ENCODE results near the gene DCBLD2. TPM values are rescaled to one million over a fixed set of nuclear protein-coding genes. Genes with fewer than 3 reads are reported as not detected.

Gene DCBLD2
- total and polyA plus RNA-seq, 2 of the 13 experiments (the other 11 are each of a cell fraction or from before 2014, with no cell fraction given): 43.8 to 56.9 TPM

DNA sequence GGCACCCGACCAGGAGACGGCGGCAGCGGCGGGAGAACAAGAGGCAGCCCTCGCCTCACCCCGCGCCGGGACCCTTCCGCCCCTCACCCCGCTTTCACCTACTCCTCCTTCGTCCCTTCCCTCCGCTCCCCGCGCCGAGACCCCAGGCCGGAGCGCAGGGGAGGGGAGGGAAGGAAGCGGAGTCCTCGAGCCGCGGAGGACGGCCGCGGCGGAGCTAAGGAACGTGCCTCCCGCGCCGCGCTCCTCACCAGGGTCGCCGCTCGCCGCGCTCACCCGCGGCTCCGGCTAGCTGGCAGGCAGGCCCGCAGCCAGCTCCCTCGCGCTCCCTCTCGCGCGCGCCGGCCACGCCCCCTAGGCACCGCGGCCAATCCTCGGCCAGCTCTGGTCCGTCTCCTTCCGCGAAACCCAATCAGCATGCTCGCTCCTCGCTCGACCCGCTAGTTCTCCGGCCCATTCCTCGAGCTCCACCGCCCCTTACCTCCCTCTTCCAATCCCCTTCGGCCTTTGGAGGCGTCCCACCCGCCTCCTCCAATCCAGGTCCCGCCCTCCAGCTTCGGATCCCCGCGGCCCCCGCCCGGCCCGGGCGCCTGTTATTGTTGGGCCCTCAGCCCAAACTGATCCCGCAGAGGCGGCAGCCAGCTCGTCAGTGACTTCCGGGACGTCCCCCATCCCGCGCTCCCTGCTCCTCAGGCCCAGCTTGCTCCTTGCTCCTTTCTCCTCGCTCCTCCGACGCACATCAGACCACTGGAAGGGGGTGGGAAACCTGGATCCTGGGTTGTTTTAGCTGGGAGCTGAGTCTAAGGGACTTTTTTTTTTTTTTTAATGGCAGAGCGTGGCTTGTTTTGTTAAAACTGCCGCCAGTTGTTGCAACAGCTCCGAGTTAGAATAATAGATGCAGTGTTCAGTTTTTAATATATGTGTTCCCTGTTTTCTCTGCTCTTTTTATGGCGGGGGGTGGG lies at the start of gene DCBLD2 (continued):
- TF ChIP-seq ZNF775 (CRISPR knock-in tag; IDR thresholded peaks at IDR 0.05; ENCODE audit: borderline replicate concordance): no peak
- no peak; the same call in 1 of the 2 replicates for TF ChIP-seq PRMT3 (CRISPR knock-in tag; IDR thresholded peaks at IDR 0.05; ENCODE audit: borderline replicate concordance, low read depth)
- no peak for TF ChIP-seq ZNF792 (CRISPR knock-in tag; IDR thresholded peaks at IDR 0.05)
- TF ChIP-seq, protein P1, sequence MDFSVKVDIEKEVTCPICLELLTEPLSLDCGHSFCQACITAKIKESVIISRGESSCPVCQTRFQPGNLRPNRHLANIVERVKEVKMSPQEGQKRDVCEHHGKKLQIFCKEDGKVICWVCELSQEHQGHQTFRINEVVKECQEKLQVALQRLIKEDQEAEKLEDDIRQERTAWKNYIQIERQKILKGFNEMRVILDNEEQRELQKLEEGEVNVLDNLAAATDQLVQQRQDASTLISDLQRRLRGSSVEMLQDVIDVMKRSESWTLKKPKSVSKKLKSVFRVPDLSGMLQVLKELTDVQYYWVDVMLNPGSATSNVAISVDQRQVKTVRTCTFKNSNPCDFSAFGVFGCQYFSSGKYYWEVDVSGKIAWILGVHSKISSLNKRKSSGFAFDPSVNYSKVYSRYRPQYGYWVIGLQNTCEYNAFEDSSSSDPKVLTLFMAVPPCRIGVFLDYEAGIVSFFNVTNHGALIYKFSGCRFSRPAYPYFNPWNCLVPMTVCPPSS (IDR thresholded peaks at IDR 0.05): no peak
- peak; percentile 34; the same call in 1 of the 2 replicates for TF ChIP-seq MED1 (CRISPR knock-in tag; IDR thresholded peaks at IDR 0.05)
- TF ChIP-seq, protein P2, sequence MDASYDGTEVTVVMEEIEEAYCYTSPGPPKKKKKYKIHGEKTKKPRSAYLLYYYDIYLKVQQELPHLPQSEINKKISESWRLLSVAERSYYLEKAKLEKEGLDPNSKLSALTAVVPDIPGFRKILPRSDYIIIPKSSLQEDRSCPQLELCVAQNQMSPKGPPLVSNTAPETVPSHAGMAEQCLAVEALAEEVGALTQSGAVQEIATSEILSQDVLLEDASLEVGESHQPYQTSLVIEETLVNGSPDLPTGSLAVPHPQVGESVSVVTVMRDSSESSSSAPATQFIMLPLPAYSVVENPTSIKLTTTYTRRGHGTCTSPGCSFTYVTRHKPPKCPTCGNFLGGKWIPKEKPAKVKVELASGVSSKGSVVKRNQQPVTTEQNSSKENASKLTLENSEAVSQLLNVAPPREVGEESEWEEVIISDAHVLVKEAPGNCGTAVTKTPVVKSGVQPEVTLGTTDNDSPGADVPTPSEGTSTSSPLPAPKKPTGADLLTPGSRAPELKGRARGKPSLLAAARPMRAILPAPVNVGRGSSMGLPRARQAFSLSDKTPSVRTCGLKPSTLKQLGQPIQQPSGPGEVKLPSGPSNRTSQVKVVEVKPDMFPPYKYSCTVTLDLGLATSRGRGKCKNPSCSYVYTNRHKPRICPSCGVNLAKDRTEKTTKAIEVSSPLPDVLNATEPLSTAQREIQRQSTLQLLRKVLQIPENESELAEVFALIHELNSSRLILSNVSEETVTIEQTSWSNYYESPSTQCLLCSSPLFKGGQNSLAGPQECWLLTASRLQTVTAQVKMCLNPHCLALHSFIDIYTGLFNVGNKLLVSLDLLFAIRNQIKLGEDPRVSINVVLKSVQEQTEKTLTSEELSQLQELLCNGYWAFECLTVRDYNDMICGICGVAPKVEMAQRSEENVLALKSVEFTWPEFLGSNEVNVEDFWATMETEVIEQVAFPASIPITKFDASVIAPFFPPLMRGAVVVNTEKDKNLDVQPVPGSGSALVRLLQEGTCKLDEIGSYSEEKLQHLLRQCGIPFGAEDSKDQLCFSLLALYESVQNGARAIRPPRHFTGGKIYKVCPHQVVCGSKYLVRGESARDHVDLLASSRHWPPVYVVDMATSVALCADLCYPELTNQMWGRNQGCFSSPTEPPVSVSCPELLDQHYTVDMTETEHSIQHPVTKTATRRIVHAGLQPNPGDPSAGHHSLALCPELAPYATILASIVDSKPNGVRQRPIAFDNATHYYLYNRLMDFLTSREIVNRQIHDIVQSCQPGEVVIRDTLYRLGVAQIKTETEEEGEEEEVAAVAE (CRISPR knock-in tag; IDR thresholded peaks at IDR 0.05; ENCODE audit: borderline replicate concordance): no peak; the same call in 1 of the 2 replicates
- no peak for TF ChIP-seq KLF11 (CRISPR knock-in tag; IDR thresholded peaks at IDR 0.05)
- no peak for TF ChIP-seq ZNF672 (CRISPR knock-in tag; IDR thresholded peaks at IDR 0.05)
- TF ChIP-seq, protein P3, sequence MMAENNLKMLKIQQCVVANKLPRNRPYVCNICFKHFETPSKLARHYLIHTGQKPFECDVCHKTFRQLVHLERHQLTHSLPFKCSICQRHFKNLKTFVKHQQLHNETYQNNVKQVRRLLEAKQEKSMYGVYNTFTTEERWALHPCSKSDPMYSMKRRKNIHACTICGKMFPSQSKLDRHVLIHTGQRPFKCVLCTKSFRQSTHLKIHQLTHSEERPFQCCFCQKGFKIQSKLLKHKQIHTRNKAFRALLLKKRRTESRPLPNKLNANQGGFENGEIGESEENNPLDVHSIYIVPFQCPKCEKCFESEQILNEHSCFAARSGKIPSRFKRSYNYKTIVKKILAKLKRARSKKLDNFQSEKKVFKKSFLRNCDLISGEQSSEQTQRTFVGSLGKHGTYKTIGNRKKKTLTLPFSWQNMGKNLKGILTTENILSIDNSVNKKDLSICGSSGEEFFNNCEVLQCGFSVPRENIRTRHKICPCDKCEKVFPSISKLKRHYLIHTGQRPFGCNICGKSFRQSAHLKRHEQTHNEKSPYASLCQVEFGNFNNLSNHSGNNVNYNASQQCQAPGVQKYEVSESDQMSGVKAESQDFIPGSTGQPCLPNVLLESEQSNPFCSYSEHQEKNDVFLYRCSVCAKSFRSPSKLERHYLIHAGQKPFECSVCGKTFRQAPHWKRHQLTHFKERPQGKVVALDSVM (CRISPR knock-in tag; IDR thresholded peaks at IDR 0.05): no peak
- TF ChIP-seq, protein P4, sequence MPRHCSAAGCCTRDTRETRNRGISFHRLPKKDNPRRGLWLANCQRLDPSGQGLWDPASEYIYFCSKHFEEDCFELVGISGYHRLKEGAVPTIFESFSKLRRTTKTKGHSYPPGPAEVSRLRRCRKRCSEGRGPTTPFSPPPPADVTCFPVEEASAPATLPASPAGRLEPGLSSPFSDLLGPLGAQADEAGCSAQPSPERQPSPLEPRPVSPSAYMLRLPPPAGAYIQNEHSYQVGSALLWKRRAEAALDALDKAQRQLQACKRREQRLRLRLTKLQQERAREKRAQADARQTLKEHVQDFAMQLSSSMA (CRISPR knock-in tag; IDR thresholded peaks at IDR 0.05): no peak; the same call in 1 of the 2 replicates
- TF ChIP-seq TOE1 (CRISPR knock-in tag; IDR thresholded peaks at IDR 0.05): no peak
- no peak for TF ChIP-seq ZMYM3 (CRISPR knock-in tag; IDR thresholded peaks at IDR 0.05)
- TF ChIP-seq STAT5B (CRISPR knock-in tag; IDR thresholded peaks at IDR 0.05): no peak
- TF ChIP-seq CBX5 (CRISPR knock-in tag; IDR thresholded peaks at IDR 0.05; ENCODE audit: borderline replicate concordance): no peak; the same call in 1 of the 2 replicates
- no peak for TF ChIP-seq NR1H2 (CRISPR knock-in tag; IDR thresholded peaks at IDR 0.05; ENCODE audit: borderline replicate concordance, low read depth)
- TF ChIP-seq U2AF2 (IDR thresholded peaks at IDR 0.05; ENCODE audit: low read depth, low read length): no peak
- peak; percentile 65; the same call in 1 of the 2 replicates for TF ChIP-seq ZMAT3 (CRISPR knock-in tag; conservative IDR thresholded peaks at IDR 0.05)
- no peak for TF ChIP-seq ZKSCAN5 (CRISPR knock-in tag; IDR thresholded peaks at IDR 0.05)
- TF ChIP-seq AGO1 (IDR thresholded peaks at IDR 0.05; ENCODE audit: low read depth, low read length, poor library complexity, severe bottlenecking): no peak
- peak; percentile 52; the same call in 1 of the 2 replicates for TF ChIP-seq ZNF772 (CRISPR knock-in tag; IDR thresholded peaks at IDR 0.05)
- TF ChIP-seq IKZF4 (CRISPR knock-in tag; IDR thresholded peaks at IDR 0.05; ENCODE audit: borderline replicate concordance, low read depth, not compliant biosample characterization): peak; percentile 65

All from HepG2 (cell line).